A549 (cell line): Measurements from ENCODE around the gene MMP25.

ENCODE experiments used
- CTCF ChIP-seq: fragments of >200 bp; sonication (Bioruptor Twin); formaldehyde crosslinking; IDR thresholded peaks from 3 replicates; pipeline ENCODE4 v1.5.1; 2016
- E2F6 ChIP-seq: IDR thresholded peaks from 2 replicates; pipeline ENCODE4 v1.6.1; 2012; ENCODE audit warnings: low read depth, borderline replicate concordance
- GATA3 ChIP-seq: IDR thresholded peaks from 2 replicates; pipeline ENCODE4 v1.6.1; 2012; ENCODE audit warnings: borderline replicate concordance
- HDAC2 ChIP-seq: fragments of 200-600 bp; sonication (generic); IDR thresholded peaks from 2 replicates; pipeline ENCODE4 v1.6.1; 2016
- MAZ ChIP-seq: fragments of 150-350 bp; IDR thresholded peaks from 2 replicates; pipeline ENCODE4 v1.6.1; 2014; ENCODE audit warnings: antibody characterized with exemption, low read depth, low read length, borderline replicate concordance
- MYC ChIP-seq: IDR thresholded peaks from 2 replicates; pipeline ENCODE4 v1.6.1; 2012; ENCODE audit warnings: mild to moderate bottlenecking, inconsistent platforms, low read length, improper control_type of control experiment, borderline replicate concordance
- NR3C1 ChIP-seq: fragments of >200 bp; sonication (Bioruptor Twin); formaldehyde crosslinking; IDR thresholded peaks from 3 replicates; pipeline ENCODE4 v1.6.1; 2017
- PBX3 ChIP-seq: IDR thresholded peaks from 2 replicates; pipeline ENCODE4 v1.6.1; 2012
- POLR2A ChIP-seq: IDR thresholded peaks from 2 replicates; pipeline ENCODE4 v1.6.1; 2012; ENCODE audit warnings: mild to moderate bottlenecking, low read length
- RAD21 ChIP-seq, 2 experiments: fragments of >200 bp in 1 of 2; sonication (Bioruptor Twin) in 1 of 2; formaldehyde crosslinking in 1 of 2; IDR thresholded peaks in 1 of 2; conservative IDR thresholded peaks in 1 of 2; 2 replicates in 1 of 2; 3 replicates in 1 of 2; pipeline ENCODE4 v1.6.1; 2012 to 2018; ENCODE audit warnings: inconsistent platforms in 1 of 2
- RFX5 ChIP-seq: fragments of 450-650 bp; IDR thresholded peaks from 2 replicates; pipeline ENCODE4 v1.7.1; 2014; ENCODE audit warnings: antibody characterized with exemption, mild to moderate bottlenecking, moderate library complexity

- no peak for TF ChIP-seq RAD21 (conservative IDR thresholded peaks at IDR 0.05 in 1 of 2, IDR thresholded peaks at IDR 0.05 in 1 of 2)
- no peak for TF ChIP-seq CTCF
- TF ChIP-seq POLR2A: no peak
- TF ChIP-seq HDAC2: no peak
- no peak for TF ChIP-seq GATA3
- no peak for TF ChIP-seq E2F6
- no peak for TF ChIP-seq NR3C1
- no peak for TF ChIP-seq RFX5
- no peak for TF ChIP-seq MAZ
- no peak for TF ChIP-seq PBX3
- TF ChIP-seq MYC: no peak
Observed at GRCh38 chr16:3075523-3075915, 29.2 kb downstream of the MMP25 start.
